PFSK-1 (cell line): ENCODE data around the gene KLK1.

Experiments
- FOXP2 ChIP-seq: optimal IDR thresholded peaks from 2 replicates; pipeline ENCODE3; 2011; ENCODE audit warnings: borderline replicate concordance, control low read depth, inconsistent platforms; ENCODE audit not compliant: insufficient read depth; ENCODE audit errors: extremely low read length, extremely low read depth
- POLR2AphosphoS5 ChIP-seq: IDR thresholded peaks from 2 replicates; pipeline ENCODE4 v1.6.1; 2012; ENCODE audit warnings: low read depth, mild to moderate bottlenecking, control low read depth, low read length, moderate library complexity
- REST ChIP-seq, 2 experiments: IDR thresholded peaks; 2 replicates each; pipeline versions ENCODE4 v1.6.1 to v1.8.0; 2011 to 2012; ENCODE audit warnings: low read depth in 2 of 2, low read length in 2 of 2, control low read depth in 1 of 2, inconsistent platforms in 1 of 2, mild to moderate bottlenecking in 1 of 2, moderate library complexity in 1 of 2; ENCODE audit not compliant: insufficient read depth in 1 of 2
- SIN3A ChIP-seq: IDR thresholded peaks from 2 replicates; pipeline ENCODE4 v1.6.1; 2012; ENCODE audit warnings: mild to moderate bottlenecking, low read length, moderate library complexity, borderline replicate concordance; ENCODE audit not compliant: insufficient read depth
- TAF1 ChIP-seq: IDR thresholded peaks from 2 replicates; pipeline ENCODE4 v1.6.1; 2012; ENCODE audit warnings: low read length, control low read depth, borderline replicate concordance; ENCODE audit not compliant: insufficient read depth

The KLK1 gene

GRCh38 chr19:50829801-50830200 lies 6.2 kb upstream of the KLK1 start:
- no peak for TF ChIP-seq POLR2AphosphoS5
- no peak for TF ChIP-seq SIN3A
- no peak for TF ChIP-seq REST (IDR thresholded peaks at IDR 0.05; ENCODE audit: insufficient read depth in 1 of 2, low read depth in 2 of 2, low read length in 2 of 2)
- TF ChIP-seq TAF1 = no peak
- no peak for TF ChIP-seq FOXP2

- TF ChIP-seq SIN3A (no peak), FOXP2 (no peak), TAF1 (no peak), REST (IDR thresholded peaks at IDR 0.05; ENCODE audit: insufficient read depth in 1 of 2, low read depth in 2 of 2, low read length in 2 of 2) (no peak), POLR2AphosphoS5 (no peak)
Measured at GRCh38 chr19:50827476-50827875, 3.9 kb upstream of the KLK1 start.

GRCh38 chr19:50826492-50827240 lies 3.1 kb upstream of the KLK1 start:
- TF ChIP-seq POLR2AphosphoS5 (no peak), REST (IDR thresholded peaks at IDR 0.05; ENCODE audit: insufficient read depth in 1 of 2, low read depth in 2 of 2, low read length in 2 of 2) (no peak), SIN3A (no peak), FOXP2 (no peak), TAF1 (no peak)

DNA sequence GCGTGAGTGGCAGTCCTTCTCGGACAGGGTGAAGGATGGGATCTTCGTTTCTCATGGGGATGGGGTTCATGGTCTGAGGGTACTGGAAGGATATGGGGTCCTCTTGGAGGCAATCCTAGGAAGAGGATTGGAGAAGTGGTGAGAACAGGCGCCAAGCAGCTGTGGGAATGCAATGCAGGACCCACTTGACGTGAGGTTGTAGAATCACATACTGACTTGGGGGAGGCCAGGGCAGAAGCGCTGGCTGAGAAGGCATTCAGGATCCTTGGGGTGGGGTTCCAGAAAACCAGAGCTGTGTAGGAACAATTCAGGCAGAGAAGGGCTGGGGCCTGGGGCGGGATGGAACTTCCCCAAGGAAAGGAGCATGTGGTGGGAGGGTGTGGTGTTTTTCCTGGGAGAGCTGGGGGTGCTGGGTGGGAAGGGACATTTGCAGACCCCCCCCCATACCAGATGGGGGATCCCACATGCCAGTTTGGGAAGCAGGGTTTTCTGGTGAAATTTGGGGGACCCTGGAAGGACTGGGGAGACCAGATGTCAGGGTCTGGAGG lies 852 bp downstream of the KLK1 start:
- no peak for TF ChIP-seq SIN3A
- no peak for TF ChIP-seq TAF1
- no peak for TF ChIP-seq FOXP2
- no peak for TF ChIP-seq POLR2AphosphoS5
- no peak for TF ChIP-seq REST (IDR thresholded peaks at IDR 0.05; ENCODE audit: insufficient read depth in 1 of 2, low read depth in 2 of 2, low read length in 2 of 2)
